A549 (cell line): ENCODE results near the gene RXFP2.

ENCODE experiments used
- CTCF ChIP-seq: fragments of >200 bp; sonication (Bioruptor Twin); formaldehyde crosslinking; IDR thresholded peaks from 3 replicates; pipeline ENCODE4 v1.5.1; 2016
- EP300 ChIP-seq, 2 experiments: fragments of >200 bp; sonication (Bioruptor Twin); formaldehyde crosslinking; IDR thresholded peaks; 2 replicates in 1 of 2; 3 replicates in 1 of 2; pipeline ENCODE4 v1.6.1; 2016 to 2017

- TF ChIP-seq CTCF, result no peak
- no peak for TF ChIP-seq EP300 (IDR thresholded peaks at IDR 0.05)
Measured at GRCh38 chr13:31733066-31733465, 6.3 kb upstream of the RXFP2 start.
